CMK (cell line): ENCODE results near the gene RSF1.

Source experiments
- DNase-seq: peaks from one replicate; pipeline ENCODE4 v3.0.0-alpha.2; 2010; ENCODE audit warnings: low read depth

The RSF1 gene

GRCh38 chr11:77813256-77813655 lies 7.3 kb downstream of the RSF1 start:
- no peak for DNase-seq

GRCh38 chr11:77806993-77807392 lies 13.5 kb downstream of the RSF1 start:
- DNase-seq: no peak

- no peak for DNase-seq
These were observed 14.1 kb downstream of the RSF1 start for GRCh38 chr11:77806415-77806814.

- no peak for DNase-seq
These were observed 19.0 kb downstream of the RSF1 start for GRCh38 chr11:77801477-77801876.

GRCh38 chr11:77800449-77800848 lies 20.1 kb downstream of the RSF1 start:
- no peak for DNase-seq

GRCh38 chr11:77799338-77799737 lies 21.2 kb downstream of the RSF1 start:
- DNase-seq: no peak

- DNase-seq: no peak
These were observed 26.6 kb downstream of the RSF1 start for GRCh38 chr11:77793972-77794371.

GRCh38 chr11:77791301-77791700 lies 29.2 kb downstream of the RSF1 start:
- DNase-seq: no peak

GRCh38 chr11:77789731-77790476 lies 30.6 kb downstream of the RSF1 start:
- DNase-seq: no peak

GRCh38 chr11:77789061-77789730 lies 31.3 kb downstream of the RSF1 start:
- no peak for DNase-seq

GRCh38 chr11:77784572-77784971 lies 36.0 kb downstream of the RSF1 start:
- DNase-seq: no peak

GRCh38 chr11:77783025-77783424 lies 37.5 kb downstream of the RSF1 start:
- no peak for DNase-seq

GRCh38 chr11:77779935-77780334 lies 40.6 kb downstream of the RSF1 start:
- DNase-seq: no peak

GRCh38 chr11:77778549-77778948 lies 42.0 kb downstream of the RSF1 start:
- no peak for DNase-seq

GRCh38 chr11:77778118-77778517 lies 42.4 kb downstream of the RSF1 start:
- DNase-seq: no peak

GRCh38 chr11:77776455-77776854 lies 44.1 kb downstream of the RSF1 start:
- DNase-seq: no peak

GRCh38 chr11:77775936-77776335 lies 44.6 kb downstream of the RSF1 start:
- no peak for DNase-seq

GRCh38 chr11:77771135-77771534 lies 49.4 kb downstream of the RSF1 start:
- DNase-seq: peak; percentile 22

GRCh38 chr11:77770629-77771028 lies 49.9 kb downstream of the RSF1 start:
- no peak for DNase-seq

- no peak for DNase-seq
These were observed 58.1 kb downstream of the RSF1 start for GRCh38 chr11:77762426-77762825.

GRCh38 chr11:77761491-77761890 lies 59.0 kb downstream of the RSF1 start:
- no peak for DNase-seq

- DNase-seq: no peak
These were observed 62.2 kb downstream of the RSF1 start for GRCh38 chr11:77758331-77758730.

GRCh38 chr11:77753230-77753629 lies 67.3 kb downstream of the RSF1 start:
- DNase-seq: no peak

GRCh38 chr11:77752516-77752915 lies 68.0 kb downstream of the RSF1 start:
- no peak for DNase-seq
